Suprapubic skin (tissue), 4 donors: ENCODE data around the gene DDX55.

Experiments
- EP300 ChIP-seq: sonication (generic); formaldehyde crosslinking; IDR thresholded peaks from one replicate; pipeline ENCODE4 v1.6.1; 2017; ENCODE audit warnings: antibody characterized with exemption
- POLR2AphosphoS5 ChIP-seq, 3 donors: sonication (generic); formaldehyde crosslinking; IDR thresholded peaks; one replicate each; pipeline ENCODE4 v1.6.1; 2017; ENCODE audit warnings: antibody characterized with exemption in 3 of 3
- TF ChIP-seq, protein P1 (sequence below), 2 donors: fragments of 200-600 bp in 1 of 2; fragments of 450-650 bp in 1 of 2; sonication (generic) in 1 of 2; IDR thresholded peaks; one replicate each; pipeline ENCODE4 v1.5.1; 2016 to 2019; ENCODE audit warnings: antibody characterized with exemption in 2 of 2, mild to moderate bottlenecking in 1 of 2, moderate library complexity in 1 of 2

GRCh38 chr12:123614531-123614930 is 12.6 kb downstream of the DDX55 start:
- TF ChIP-seq, protein P1, sequence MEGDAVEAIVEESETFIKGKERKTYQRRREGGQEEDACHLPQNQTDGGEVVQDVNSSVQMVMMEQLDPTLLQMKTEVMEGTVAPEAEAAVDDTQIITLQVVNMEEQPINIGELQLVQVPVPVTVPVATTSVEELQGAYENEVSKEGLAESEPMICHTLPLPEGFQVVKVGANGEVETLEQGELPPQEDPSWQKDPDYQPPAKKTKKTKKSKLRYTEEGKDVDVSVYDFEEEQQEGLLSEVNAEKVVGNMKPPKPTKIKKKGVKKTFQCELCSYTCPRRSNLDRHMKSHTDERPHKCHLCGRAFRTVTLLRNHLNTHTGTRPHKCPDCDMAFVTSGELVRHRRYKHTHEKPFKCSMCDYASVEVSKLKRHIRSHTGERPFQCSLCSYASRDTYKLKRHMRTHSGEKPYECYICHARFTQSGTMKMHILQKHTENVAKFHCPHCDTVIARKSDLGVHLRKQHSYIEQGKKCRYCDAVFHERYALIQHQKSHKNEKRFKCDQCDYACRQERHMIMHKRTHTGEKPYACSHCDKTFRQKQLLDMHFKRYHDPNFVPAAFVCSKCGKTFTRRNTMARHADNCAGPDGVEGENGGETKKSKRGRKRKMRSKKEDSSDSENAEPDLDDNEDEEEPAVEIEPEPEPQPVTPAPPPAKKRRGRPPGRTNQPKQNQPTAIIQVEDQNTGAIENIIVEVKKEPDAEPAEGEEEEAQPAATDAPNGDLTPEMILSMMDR (IDR thresholded peaks at IDR 0.05): no peak
- TF ChIP-seq EP300 (no peak), POLR2AphosphoS5 (IDR thresholded peaks at IDR 0.05) (no peak)
